HEK293 (cell line): ENCODE data around the gene TMEM205.

ENCODE experiments used
- CTCF ChIA-PET: fragments of 350-600 bp; formaldehyde crosslinking; extraction: SDS; loops from one replicate; lab custom pipeline; 2021; ENCODE audit warnings: antibody characterized with exemption; lab: Yijun Ruan, JAX
- POLR2A ChIA-PET: fragments of 300-600 bp; formaldehyde crosslinking; extraction: SDS; loops from one replicate; lab custom pipeline; 2020; ENCODE audit warnings: antibody characterized with exemption, inconsistent platforms; lab: Yijun Ruan, JAX
- H3K27ac ChIP-seq: fragments of 200-500 bp; sonication (Bioruptor generic); 2 replicates; pipeline ENCODE4 v1.5.1; 2014; ENCODE audit warnings: low read depth, low read length, control low read depth, inconsistent platforms; ENCODE audit errors: extremely low read depth
- H3K36me3 ChIP-seq, 2 experiments: fragments of 200-500 bp in 1 of 2; sonication (Bioruptor generic) in 1 of 2; 1 replicate in 1 of 2; 2 replicates in 1 of 2; pipeline ENCODE4 v1.5.1; 2014 to 2017; ENCODE audit warnings: inconsistent platforms in 2 of 2, low read length in 2 of 2; ENCODE audit not compliant: control insufficient read depth in 2 of 2, insufficient read depth in 1 of 2
- H3K4me1 ChIP-seq: fragments of 200-500 bp; sonication (Bioruptor generic); 2 replicates; pipeline ENCODE4 v1.5.1; 2014; ENCODE audit warnings: mild to moderate bottlenecking, low read length, inconsistent platforms; ENCODE audit not compliant: control insufficient read depth, insufficient read depth
- H3K4me3 ChIP-seq: 2 replicates; pipeline ENCODE4 v1.5.1; 2011; ENCODE audit warnings: low read depth, mild to moderate bottlenecking, control low read depth, low read length, moderate library complexity
- H3K9me3 ChIP-seq: fragments of 200-500 bp; sonication (Bioruptor generic); 2 replicates; pipeline ENCODE4 v1.5.1; 2014; ENCODE audit warnings: low read depth, low read length, inconsistent platforms; ENCODE audit not compliant: control insufficient read depth, insufficient read depth
- FEZF1 ChIP-seq: fragments of 450-650 bp; formaldehyde crosslinking; IDR thresholded peaks from 2 replicates; pipeline ENCODE4 v1.5.1; 2016; ENCODE audit warnings: missing biosample characterization, missing genetic modification characterization
- SP7 ChIP-seq: fragments of 450-650 bp; formaldehyde crosslinking; IDR thresholded peaks from 2 replicates; pipeline ENCODE4 v1.5.1; 2016; ENCODE audit warnings: missing biosample characterization, missing genetic modification characterization
- ZNF121 ChIP-seq: fragments of 450-650 bp; formaldehyde crosslinking; IDR thresholded peaks from 2 replicates; pipeline ENCODE4 v1.5.1; 2016; ENCODE audit warnings: missing biosample characterization, missing genetic modification characterization
- ZNF157 ChIP-seq: fragments of 450-650 bp; formaldehyde crosslinking; IDR thresholded peaks from 2 replicates; pipeline ENCODE4 v1.5.1; 2016; ENCODE audit warnings: missing biosample characterization, missing genetic modification characterization
- ZNF211 ChIP-seq: fragments of 450-650 bp; formaldehyde crosslinking; IDR thresholded peaks from 2 replicates; pipeline ENCODE4 v1.5.1; 2016; ENCODE audit warnings: low read depth, missing biosample characterization, missing genetic modification characterization
- ZNF510 ChIP-seq: fragments of 450-650 bp; formaldehyde crosslinking; IDR thresholded peaks from 2 replicates; pipeline ENCODE4 v1.5.1; 2018; ENCODE audit warnings: mild to moderate bottlenecking, missing genetic modification characterization, missing biosample characterization; ENCODE audit not compliant: insufficient replicate concordance
- ZNF596 ChIP-seq: fragments of 450-650 bp; IDR thresholded peaks from 2 replicates; pipeline ENCODE4 v1.5.0; 2018; ENCODE audit warnings: missing biosample characterization, mild to moderate bottlenecking, missing genetic modification characterization, moderate library complexity
- ZNF843 ChIP-seq: fragments of 450-650 bp; formaldehyde crosslinking; IDR thresholded peaks from 2 replicates; pipeline ENCODE4 v1.5.1; 2016; ENCODE audit warnings: missing biosample characterization, missing genetic modification characterization
- TF ChIP-seq, protein P1 (sequence below): fragments of 450-650 bp; formaldehyde crosslinking; IDR thresholded peaks from 2 replicates; pipeline ENCODE4 v1.5.1; 2017; ENCODE audit warnings: missing biosample characterization, missing genetic modification characterization
- TF ChIP-seq, protein P2 (sequence below): fragments of 450-650 bp; formaldehyde crosslinking; IDR thresholded peaks from 2 replicates; pipeline ENCODE4 v1.5.1; 2017; ENCODE audit warnings: missing biosample characterization, missing genetic modification characterization
- TF ChIP-seq, protein P3 (sequence below): fragments of 450-650 bp; formaldehyde crosslinking; IDR thresholded peaks from 2 replicates; pipeline ENCODE4 v1.5.1; 2016; ENCODE audit warnings: missing biosample characterization, missing genetic modification characterization
- TF ChIP-seq, protein P4 (sequence below): fragments of 450-650 bp; formaldehyde crosslinking; IDR thresholded peaks from 2 replicates; pipeline ENCODE4 v1.5.1; 2016; ENCODE audit warnings: missing biosample characterization, missing genetic modification characterization

Gene TMEM205

DNA sequence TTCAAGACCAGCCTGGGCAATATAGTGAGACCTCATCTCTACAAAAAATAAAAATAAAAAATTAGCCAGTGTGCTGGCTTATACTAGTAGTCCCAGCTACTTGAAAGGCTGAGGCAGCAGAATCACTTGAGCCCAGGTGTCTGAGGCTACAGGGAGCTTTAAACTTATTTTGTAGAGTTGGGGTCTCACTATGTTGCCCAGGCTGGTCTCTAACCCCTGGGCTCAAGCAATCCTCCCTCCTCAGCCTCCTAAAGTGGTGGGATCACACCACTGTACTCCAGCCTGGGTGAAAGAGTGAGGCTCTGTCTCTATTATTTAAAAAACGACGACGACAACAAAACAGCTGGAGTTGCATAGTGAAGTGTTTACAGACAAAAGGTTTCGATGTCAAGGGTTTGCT, 14.6 kb downstream of the TMEM205 start:
- Histone ChIP-seq H3K4me1 (no peaks in the 10 kb centered on the region), H3K4me3 (no peak overlapping the region)
- CTCF ChIA-PET = interaction anchor here (1.1 kb wide), 1 partner anchor 46 kb away, joined by 3 read pairs; no protein-coding TSS in a partner anchor

DNA sequence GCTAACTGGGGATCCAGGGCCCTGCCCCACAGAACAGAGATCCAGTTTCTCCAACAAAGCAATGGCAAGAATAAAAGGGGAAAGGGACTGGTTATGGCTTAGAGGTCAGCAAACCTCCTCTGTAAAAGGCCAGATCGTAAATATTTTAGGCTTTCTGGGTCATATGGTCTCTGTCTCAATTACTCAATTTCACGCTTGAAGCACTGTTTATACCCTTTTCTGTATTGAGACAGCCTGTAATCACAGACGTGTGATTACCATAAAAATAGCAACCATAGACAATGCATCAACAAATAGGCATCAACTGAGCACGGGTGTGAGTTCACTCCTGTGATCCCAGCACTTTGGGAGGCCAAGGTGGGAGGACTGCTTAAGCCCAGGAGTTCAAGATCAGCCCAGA, 15.9 kb downstream of the TMEM205 start:
- no peaks in the 10 kb centered on the region for H3K4me1 ChIP-seq
- no peak overlapping the region for H3K27ac ChIP-seq
- POLR2A ChIA-PET = no interaction called here
- no peaks in the 10 kb centered on the region for H3K9me3 ChIP-seq
- peaks cover 5 to 17% of the 10 kb centered on the region in 2 experiments; a peak in 2 of 3 replicates for H3K36me3 ChIP-seq
- CTCF ChIA-PET = no interaction called here
- H3K4me3 ChIP-seq = no peak overlapping the region
- TF ChIP-seq, protein P1, sequence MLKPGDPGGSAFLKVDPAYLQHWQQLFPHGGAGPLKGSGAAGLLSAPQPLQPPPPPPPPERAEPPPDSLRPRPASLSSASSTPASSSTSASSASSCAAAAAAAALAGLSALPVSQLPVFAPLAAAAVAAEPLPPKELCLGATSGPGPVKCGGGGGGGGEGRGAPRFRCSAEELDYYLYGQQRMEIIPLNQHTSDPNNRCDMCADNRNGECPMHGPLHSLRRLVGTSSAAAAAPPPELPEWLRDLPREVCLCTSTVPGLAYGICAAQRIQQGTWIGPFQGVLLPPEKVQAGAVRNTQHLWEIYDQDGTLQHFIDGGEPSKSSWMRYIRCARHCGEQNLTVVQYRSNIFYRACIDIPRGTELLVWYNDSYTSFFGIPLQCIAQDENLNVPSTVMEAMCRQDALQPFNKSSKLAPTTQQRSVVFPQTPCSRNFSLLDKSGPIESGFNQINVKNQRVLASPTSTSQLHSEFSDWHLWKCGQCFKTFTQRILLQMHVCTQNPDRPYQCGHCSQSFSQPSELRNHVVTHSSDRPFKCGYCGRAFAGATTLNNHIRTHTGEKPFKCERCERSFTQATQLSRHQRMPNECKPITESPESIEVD = peak; percentile 58
- peak; percentile 97 for TF ChIP-seq SP7 (tag by site-specific recombination)
- no peak for TF ChIP-seq ZNF510 (tag by site-specific recombination)
- peak; percentile 71 for TF ChIP-seq FEZF1 (tag by site-specific recombination)
- TF ChIP-seq, protein P2, sequence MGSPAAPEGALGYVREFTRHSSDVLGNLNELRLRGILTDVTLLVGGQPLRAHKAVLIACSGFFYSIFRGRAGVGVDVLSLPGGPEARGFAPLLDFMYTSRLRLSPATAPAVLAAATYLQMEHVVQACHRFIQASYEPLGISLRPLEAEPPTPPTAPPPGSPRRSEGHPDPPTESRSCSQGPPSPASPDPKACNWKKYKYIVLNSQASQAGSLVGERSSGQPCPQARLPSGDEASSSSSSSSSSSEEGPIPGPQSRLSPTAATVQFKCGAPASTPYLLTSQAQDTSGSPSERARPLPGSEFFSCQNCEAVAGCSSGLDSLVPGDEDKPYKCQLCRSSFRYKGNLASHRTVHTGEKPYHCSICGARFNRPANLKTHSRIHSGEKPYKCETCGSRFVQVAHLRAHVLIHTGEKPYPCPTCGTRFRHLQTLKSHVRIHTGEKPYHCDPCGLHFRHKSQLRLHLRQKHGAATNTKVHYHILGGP (tag by site-specific recombination) = no peak
- no peak for TF ChIP-seq ZNF157 (tag by site-specific recombination)
- TF ChIP-seq, all 188 proteins: peak for 3

More for the DNA sequence above, 14.6 kb downstream of the TMEM205 start:
- POLR2A ChIA-PET = interaction anchor here (0.7 to 1.2 kb wide), 3 partner anchors 8 to 15 kb away, joined by 3 to 4 read pairs (median 3); partner anchors contain the start of genes CCDC159, RAB3D and TMEM205
- Histone ChIP-seq H3K36me3 (peaks cover 5 to 31% of the 10 kb centered on the region in 2 experiments; a peak in 2 of 3 replicates), H3K27ac (no peak overlapping the region), H3K9me3 (no peaks in the 10 kb centered on the region)
- 0 out of 2 replicates have a peak, but pooled peaks have one; percentile 58 for TF ChIP-seq ZNF121 (tag by site-specific recombination)
- TF ChIP-seq ZNF596 (tag by site-specific recombination) = no peak

DNA sequence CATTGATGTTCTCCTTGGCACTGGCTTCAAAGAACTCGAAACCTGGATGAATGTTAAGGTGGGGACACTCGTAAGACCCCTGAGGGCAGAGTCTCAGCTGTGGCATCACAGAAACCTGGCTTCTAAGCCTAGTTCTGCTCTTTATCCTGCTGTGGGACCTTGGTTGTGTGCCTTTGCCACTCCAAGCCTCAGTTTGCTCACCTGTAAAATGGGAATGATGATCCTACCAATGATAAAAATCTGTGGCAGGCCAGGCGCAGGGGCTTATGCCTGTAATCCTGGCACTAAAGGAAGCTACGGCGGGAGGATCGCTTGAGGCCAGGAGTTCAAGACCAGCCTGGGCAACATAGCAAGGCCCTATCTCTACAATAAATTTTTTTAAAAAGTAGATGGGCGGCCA, 20.5 kb downstream of the TMEM205 start:
- CTCF ChIA-PET = interaction anchor here (0.9 to 1.9 kb wide), 2 partner anchors 12 to 32 kb away, joined by 3 to 4 read pairs; no protein-coding TSS in a partner anchor
- H3K9me3 ChIP-seq = no peaks in the 10 kb centered on the region
- H3K4me1 ChIP-seq = peaks cover 20% of the 10 kb centered on the region
- TF ChIP-seq ZNF211 (tag by site-specific recombination) = no peak
- TF ChIP-seq ZNF843 (tag by site-specific recombination) = no peak
- TF ChIP-seq, protein P3, sequence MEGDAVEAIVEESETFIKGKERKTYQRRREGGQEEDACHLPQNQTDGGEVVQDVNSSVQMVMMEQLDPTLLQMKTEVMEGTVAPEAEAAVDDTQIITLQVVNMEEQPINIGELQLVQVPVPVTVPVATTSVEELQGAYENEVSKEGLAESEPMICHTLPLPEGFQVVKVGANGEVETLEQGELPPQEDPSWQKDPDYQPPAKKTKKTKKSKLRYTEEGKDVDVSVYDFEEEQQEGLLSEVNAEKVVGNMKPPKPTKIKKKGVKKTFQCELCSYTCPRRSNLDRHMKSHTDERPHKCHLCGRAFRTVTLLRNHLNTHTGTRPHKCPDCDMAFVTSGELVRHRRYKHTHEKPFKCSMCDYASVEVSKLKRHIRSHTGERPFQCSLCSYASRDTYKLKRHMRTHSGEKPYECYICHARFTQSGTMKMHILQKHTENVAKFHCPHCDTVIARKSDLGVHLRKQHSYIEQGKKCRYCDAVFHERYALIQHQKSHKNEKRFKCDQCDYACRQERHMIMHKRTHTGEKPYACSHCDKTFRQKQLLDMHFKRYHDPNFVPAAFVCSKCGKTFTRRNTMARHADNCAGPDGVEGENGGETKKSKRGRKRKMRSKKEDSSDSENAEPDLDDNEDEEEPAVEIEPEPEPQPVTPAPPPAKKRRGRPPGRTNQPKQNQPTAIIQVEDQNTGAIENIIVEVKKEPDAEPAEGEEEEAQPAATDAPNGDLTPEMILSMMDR (tag by site-specific recombination) = no peak
- TF ChIP-seq ZNF121 (tag by site-specific recombination) = peak; percentile 22; the same call in 1 of the 2 replicates
- TF ChIP-seq, protein P4, sequence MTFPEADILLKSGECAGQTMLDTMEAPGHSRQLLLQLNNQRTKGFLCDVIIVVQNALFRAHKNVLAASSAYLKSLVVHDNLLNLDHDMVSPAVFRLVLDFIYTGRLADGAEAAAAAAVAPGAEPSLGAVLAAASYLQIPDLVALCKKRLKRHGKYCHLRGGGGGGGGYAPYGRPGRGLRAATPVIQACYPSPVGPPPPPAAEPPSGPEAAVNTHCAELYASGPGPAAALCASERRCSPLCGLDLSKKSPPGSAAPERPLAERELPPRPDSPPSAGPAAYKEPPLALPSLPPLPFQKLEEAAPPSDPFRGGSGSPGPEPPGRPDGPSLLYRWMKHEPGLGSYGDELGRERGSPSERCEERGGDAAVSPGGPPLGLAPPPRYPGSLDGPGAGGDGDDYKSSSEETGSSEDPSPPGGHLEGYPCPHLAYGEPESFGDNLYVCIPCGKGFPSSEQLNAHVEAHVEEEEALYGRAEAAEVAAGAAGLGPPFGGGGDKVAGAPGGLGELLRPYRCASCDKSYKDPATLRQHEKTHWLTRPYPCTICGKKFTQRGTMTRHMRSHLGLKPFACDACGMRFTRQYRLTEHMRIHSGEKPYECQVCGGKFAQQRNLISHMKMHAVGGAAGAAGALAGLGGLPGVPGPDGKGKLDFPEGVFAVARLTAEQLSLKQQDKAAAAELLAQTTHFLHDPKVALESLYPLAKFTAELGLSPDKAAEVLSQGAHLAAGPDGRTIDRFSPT (tag by site-specific recombination) = no peak
- peaks cover 0 to 6% of the 10 kb centered on the region in 2 experiments; a peak in 2 of 3 replicates for H3K36me3 ChIP-seq
- POLR2A ChIA-PET = interaction anchor here (2.2 to 4.1 kb wide), 2 partner anchors 14 to 49 kb away, joined by 9 to 14 read pairs; partner anchors contain the start of genes RAB3D and SWSAP1
- H3K27ac ChIP-seq = no peak overlapping the region
- no peak overlapping the region for H3K4me3 ChIP-seq
